ENCODE data around the gene TMEM161A.

- TF ChIP-seq CTCF (IDR thresholded peaks at IDR 0.05) (no peak), POLR2A (IDR thresholded peaks at IDR 0.05) (no peak), POLR2AphosphoS5 (IDR thresholded peaks at IDR 0.05) (no peak)
These were observed 42.6 kb downstream of the TMEM161A start for GRCh38 chr19:19095691-19096090.
